Spleen (tissue), 11 donors: ENCODE data around the gene RBM10. TPM values are rescaled to one million over a fixed set of nuclear protein-coding genes. Genes with fewer than 3 reads are reported as not detected.

ENCODE experiments used
- DNase-seq: peaks from one replicate; pipeline ENCODE4 v3.0.0-alpha.2; 2020
- H3K27ac ChIP-seq, 8 donors: fragments of 200-600 bp; sonication (generic) in 7 of 8; 1 replicate in 4 of 8; 2 replicates in 4 of 8; pipeline versions ENCODE4 v1.5.0 to v1.8.0; 2016 to 2021; ENCODE audit warnings: inconsistent platforms in 4 of 8, mild to moderate bottlenecking in 4 of 8, moderate library complexity in 1 of 8
- H3K27me3 ChIP-seq, 7 donors: fragments of 200-600 bp; sonication (generic) in 6 of 7; replicated peaks in 1 of 7; 1 replicate in 4 of 7; 2 replicates in 3 of 7; pipeline versions ENCODE4 v1.5.0 to v1.8.0; 2016 to 2021; ENCODE audit warnings: inconsistent platforms in 3 of 7, mild to moderate bottlenecking in 1 of 7
- H3K36me3 ChIP-seq, 6 donors: fragments of 200-600 bp; sonication (generic) in 5 of 6; 1 replicate in 4 of 6; 2 replicates in 2 of 6; pipeline versions ENCODE4 v1.5.0 to v1.8.0; 2016 to 2021; ENCODE audit warnings: inconsistent platforms in 2 of 6
- H3K4me1 ChIP-seq, 6 donors: fragments of 200-600 bp; sonication (generic) in 5 of 6; 1 replicate in 3 of 6; 2 replicates in 3 of 6; pipeline versions ENCODE4 v1.5.0 to v1.8.0; 2016 to 2021; ENCODE audit warnings: inconsistent platforms in 3 of 6
- H3K4me3 ChIP-seq, 8 donors: fragments of 200-600 bp; sonication (generic) in 7 of 8; 1 replicate in 4 of 8; 2 replicates in 4 of 8; pipeline versions ENCODE4 v1.5.0 to v1.8.0; 2016 to 2021; ENCODE audit warnings: inconsistent platforms in 4 of 8, mild to moderate bottlenecking in 4 of 8, moderate library complexity in 2 of 8
- H3K9me3 ChIP-seq, 8 donors: fragments of 200-600 bp; sonication (generic) in 7 of 8; 1 replicate in 4 of 8; 2 replicates in 4 of 8; pipeline versions ENCODE4 v1.5.0 to v1.8.0; 2016 to 2021; ENCODE audit warnings: inconsistent platforms in 4 of 8
- POLR2A ChIP-seq, 3 donors: fragments of 450-650 bp; IDR thresholded peaks; one replicate each; pipeline ENCODE4 v1.5.1; 2017; ENCODE audit warnings: antibody characterized with exemption in 3 of 3, mild to moderate bottlenecking in 1 of 3
- POLR2AphosphoS5 ChIP-seq, 3 donors: sonication (generic); formaldehyde crosslinking; IDR thresholded peaks; one replicate each; pipeline ENCODE4 v1.5.1; 2017; ENCODE audit warnings: antibody characterized with exemption in 3 of 3
- WGBS, 5 donors: extraction: QIAGEN DNeasy Blood & Tissue Kit in 3 of 5; methylation state at CpG; one replicate each; pipeline versions ENCODE4 v1.1.5 to v1.1.7; 2013 to 2018; 5-methylcytosine and 5-hydroxymethylcytosine counted together
- intact Hi-C: fragments of 100-400 bp; cut with DNase I; formaldehyde crosslinking; loops from one replicate; pipeline ENCODE4 v1.15.0; 2023; ENCODE audit warnings: low total_unique reads
- polyA plus RNA-seq, 3 donors: library from polyadenylated mRNA; stranded (reverse); fragments of 200-250 nt; gene quantifications; one replicate each; pipeline ENCODE4 v1.2.1, GENCODE V29; 2013
- total RNA-seq, 7 donors: library from RNA; depleted of rRNA in 3 of 7; stranded (reverse); fragments of >200 nt in 3 of 7; fragmentation: NEBNext Ultra II Directional in 4 of 7; extraction: Animal tissue kit (Norgen Biotek cat#: 25700) in 4 of 7; gene quantifications; one replicate each; pipeline versions ENCODE4 v1.1.0 to v1.2.1, GENCODE V29; 2016 to 2021
- TF ChIP-seq, protein P1 (sequence below), 11 experiments: fragments of 200-600 bp in 7 of 11; fragments of 450-650 bp in 4 of 11; sonication (generic) in 4 of 11; IDR thresholded peaks in 8 of 11; conservative IDR thresholded peaks in 3 of 11; 1 replicate in 7 of 11; 2 replicates in 4 of 11; pipeline versions ENCODE4 v1.4.0 to v1.8.0; 2016 to 2021; ENCODE audit warnings: antibody characterized with exemption in 11 of 11, inconsistent platforms in 4 of 11, mild to moderate bottlenecking in 1 of 11
- donor health status: healthy with polysubstance abuse.
- donor health status: DM: no; HTN: no; CAD: no; lungs with moderate emphysema.
- donor health status: DM: no; HTN: no; CAD: no.
- donor health status: Bipolar disorder and iron deficiency.
- donor health status: healthy.
- donor health status: DM: no; HTN: no; CAD: no.
- donor health status: DM: yes; HTN: yes; CAD: no.

RBM10 gene
- total and polyA plus RNA-seq, 10 donors = 21.6 to 38.4 (median 29.7) TPM

DNA sequence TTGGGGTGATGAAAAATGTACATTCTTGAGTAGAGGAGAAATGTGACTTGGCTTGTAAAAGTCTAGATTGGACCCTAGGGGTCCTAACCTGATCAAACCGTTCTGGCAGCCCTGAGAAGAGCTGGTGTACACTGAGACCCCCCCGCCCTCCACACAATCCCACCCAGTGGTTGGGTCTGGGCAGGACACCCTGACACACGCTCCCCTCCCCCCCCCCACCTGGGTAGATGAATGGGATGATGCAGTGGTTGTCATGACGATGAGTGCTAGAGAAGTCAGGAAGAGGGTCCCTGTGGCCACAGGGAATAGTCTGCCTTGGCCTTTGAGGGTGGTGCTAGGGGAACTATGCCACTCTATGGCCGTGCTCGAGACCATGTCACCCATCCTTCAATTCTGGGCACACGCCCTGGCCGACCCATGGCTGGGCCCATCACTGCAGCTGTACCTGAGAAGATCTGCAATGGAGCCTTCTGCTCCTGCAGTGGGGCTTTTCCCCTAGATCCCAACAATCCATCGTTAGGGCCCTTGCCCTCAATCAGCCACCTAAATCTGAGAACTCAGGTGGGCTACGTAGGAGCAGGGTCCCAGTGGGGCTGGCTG lies 77.8 kb downstream of the RBM10 start:
- Histone ChIP-seq H3K4me3 (no peak overlapping the region), H3K27ac (no peak overlapping the region), H3K9me3 (no peaks in the 10 kb centered on the region), H3K27me3 (no peaks in the 10 kb centered on the region), H3K4me1 (peaks cover 11 to 31% (median 19%) of the 10 kb centered on the region in 6 donors), H3K36me3 (peaks cover 0 to 53% (median 47%) of the 10 kb centered on the region in 6 donors)
- intact Hi-C loops = no loop called here
- TF ChIP-seq POLR2A (IDR thresholded peaks at IDR 0.05) = no peak
- TF ChIP-seq, protein P1, sequence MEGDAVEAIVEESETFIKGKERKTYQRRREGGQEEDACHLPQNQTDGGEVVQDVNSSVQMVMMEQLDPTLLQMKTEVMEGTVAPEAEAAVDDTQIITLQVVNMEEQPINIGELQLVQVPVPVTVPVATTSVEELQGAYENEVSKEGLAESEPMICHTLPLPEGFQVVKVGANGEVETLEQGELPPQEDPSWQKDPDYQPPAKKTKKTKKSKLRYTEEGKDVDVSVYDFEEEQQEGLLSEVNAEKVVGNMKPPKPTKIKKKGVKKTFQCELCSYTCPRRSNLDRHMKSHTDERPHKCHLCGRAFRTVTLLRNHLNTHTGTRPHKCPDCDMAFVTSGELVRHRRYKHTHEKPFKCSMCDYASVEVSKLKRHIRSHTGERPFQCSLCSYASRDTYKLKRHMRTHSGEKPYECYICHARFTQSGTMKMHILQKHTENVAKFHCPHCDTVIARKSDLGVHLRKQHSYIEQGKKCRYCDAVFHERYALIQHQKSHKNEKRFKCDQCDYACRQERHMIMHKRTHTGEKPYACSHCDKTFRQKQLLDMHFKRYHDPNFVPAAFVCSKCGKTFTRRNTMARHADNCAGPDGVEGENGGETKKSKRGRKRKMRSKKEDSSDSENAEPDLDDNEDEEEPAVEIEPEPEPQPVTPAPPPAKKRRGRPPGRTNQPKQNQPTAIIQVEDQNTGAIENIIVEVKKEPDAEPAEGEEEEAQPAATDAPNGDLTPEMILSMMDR (IDR thresholded peaks at IDR 0.05 in 8 of 11, conservative IDR thresholded peaks at IDR 0.05 in 3 of 11) = no peak
- no peak for TF ChIP-seq POLR2AphosphoS5 (IDR thresholded peaks at IDR 0.05)
- DNase-seq = peak; percentile 66
- WGBS, 5 donors = 81 to 100% (median 92%) methylated on average over 4 to 10 of the region's 10 CpGs

DNA sequence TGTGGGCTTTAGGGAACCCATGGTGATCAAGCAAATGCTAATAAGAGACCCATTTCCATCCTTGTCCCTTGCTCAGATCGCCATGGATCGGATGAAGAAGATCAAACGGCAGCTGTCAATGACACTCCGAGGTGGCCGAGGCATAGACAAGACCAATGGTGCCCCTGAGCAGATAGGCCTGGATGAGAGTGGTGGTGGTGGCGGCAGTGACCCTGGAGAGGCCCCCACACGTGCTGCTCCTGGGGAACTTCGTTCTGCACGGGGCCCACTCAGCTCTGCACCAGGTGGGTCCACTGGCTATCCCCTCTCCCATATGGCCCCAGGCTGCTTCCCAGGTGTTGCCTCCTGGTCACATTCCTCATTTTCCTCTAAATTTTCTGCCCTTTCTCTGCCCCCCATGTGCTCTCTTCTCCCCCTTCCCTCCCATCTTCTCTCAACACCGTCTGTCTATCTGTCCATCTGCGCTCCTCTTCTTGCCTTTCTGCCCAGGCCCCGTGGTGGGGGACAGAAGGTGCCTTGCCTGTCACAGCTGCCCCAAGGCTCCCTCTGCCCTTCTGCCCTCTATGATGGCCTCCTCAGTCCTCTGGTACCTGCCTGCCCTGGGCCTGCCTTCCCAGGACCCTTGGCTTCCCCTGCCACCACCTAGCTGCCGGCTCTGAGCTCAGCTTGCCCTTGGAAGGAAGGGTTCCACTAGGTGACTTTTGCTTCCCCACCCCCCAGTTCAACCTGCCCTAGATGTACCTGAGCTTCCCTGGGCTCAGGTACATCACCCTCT lies 78.6 kb downstream of the RBM10 start:
- Histone ChIP-seq H3K27me3 (no peaks in the 10 kb centered on the region), H3K4me3 (no peak overlapping the region), H3K36me3 (peaks cover 0 to 60% (median 52%) of the 10 kb centered on the region in 6 donors), H3K9me3 (no peaks in the 10 kb centered on the region), H3K27ac (no peak overlapping the region), H3K4me1 (peaks cover 11 to 31% (median 19%) of the 10 kb centered on the region in 6 donors)
- intact Hi-C loops = no loop called here
- TF ChIP-seq POLR2A (IDR thresholded peaks at IDR 0.05) = no peak
- TF ChIP-seq POLR2AphosphoS5 (IDR thresholded peaks at IDR 0.05) = no peak
- TF ChIP-seq, protein P1 (IDR thresholded peaks at IDR 0.05 in 8 of 11, conservative IDR thresholded peaks at IDR 0.05 in 3 of 11) = no peak
- DNase-seq = peak; percentile 68
- WGBS, 5 donors = 93 to 98% (median 96%) methylated on average over 3 to 13 of the region's 13 CpGs

DNA sequence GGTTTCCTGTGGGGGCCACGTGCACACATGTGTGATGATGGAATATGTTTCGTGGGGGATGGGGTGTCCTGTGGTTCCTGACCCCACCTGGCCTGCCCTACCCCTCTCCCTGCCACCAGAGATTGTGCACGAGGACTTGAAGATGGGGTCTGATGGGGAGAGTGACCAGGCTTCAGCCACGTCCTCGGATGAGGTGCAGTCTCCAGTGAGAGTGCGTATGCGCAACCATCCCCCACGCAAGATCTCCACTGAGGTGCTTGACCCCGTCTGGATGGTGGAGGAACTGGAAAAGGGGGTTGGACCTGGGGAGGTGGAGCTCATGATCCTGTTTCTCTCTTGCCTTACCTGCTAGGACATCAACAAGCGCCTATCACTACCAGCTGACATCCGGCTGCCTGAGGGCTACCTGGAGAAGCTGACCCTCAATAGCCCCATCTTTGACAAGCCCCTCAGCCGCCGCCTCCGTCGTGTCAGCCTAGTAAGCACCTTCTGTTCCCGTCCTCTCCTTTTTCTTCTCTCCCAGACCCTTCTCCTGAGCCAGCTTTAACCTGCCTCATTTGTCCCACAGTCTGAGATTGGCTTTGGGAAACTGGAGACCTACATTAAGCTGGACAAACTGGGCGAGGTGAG lies 79.4 kb downstream of the RBM10 start:
- peak; percentile 66 for DNase-seq
- intact Hi-C loops = no loop called here
- peaks cover 11 to 28% (median 16%) of the 10 kb centered on the region in 6 donors for H3K4me1 ChIP-seq
- no peaks in the 10 kb centered on the region for H3K9me3 ChIP-seq
- peaks cover 0 to 68% (median 58%) of the 10 kb centered on the region in 6 donors for H3K36me3 ChIP-seq
- H3K4me3 ChIP-seq = no peak overlapping the region
- H3K27ac ChIP-seq = no peak overlapping the region
- WGBS, 5 donors = 91 to 96% (median 94%) methylated on average over 16 to 17 of the region's 17 CpGs
- TF ChIP-seq, protein P1 (IDR thresholded peaks at IDR 0.05 in 8 of 11, conservative IDR thresholded peaks at IDR 0.05 in 3 of 11) = no peak
- TF ChIP-seq POLR2AphosphoS5 (IDR thresholded peaks at IDR 0.05) (no peak), POLR2A (IDR thresholded peaks at IDR 0.05) (no peak)
- H3K27me3 ChIP-seq = no peaks in the 10 kb centered on the region

DNA sequence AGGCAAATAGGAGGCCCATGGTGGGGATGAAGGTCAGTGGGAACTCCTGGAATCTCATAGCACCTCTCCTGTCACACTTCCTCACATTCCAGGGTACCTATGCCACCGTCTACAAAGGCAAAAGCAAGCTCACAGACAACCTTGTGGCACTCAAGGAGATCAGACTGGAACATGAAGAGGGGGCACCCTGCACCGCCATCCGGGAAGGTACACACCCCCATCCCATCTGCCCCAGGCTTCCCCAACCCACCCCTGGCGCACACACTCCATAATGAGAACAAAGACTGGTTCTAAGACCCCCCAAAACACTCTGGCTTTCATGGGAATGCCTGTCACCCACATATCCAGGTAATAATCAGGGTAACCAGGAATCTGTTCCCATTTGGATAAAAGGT lies 79.9 kb downstream of the RBM10 start:
- H3K27me3 ChIP-seq = no peaks in the 10 kb centered on the region
- no peak overlapping the region for H3K4me3 ChIP-seq
- intact Hi-C loops = no loop called here
- DNase-seq = no peak
- H3K4me1 ChIP-seq = peaks cover 10 to 23% (median 11%) of the 10 kb centered on the region in 6 donors
- 91 to 100% (median 97%) methylated on average over 1 to 4 of the region's 4 CpGs for WGBS, 5 donors
- no peaks in the 10 kb centered on the region for H3K9me3 ChIP-seq
- no peak overlapping the region for H3K27ac ChIP-seq
- H3K36me3 ChIP-seq = peaks cover 0 to 73% (median 58%) of the 10 kb centered on the region in 6 donors
- TF ChIP-seq POLR2A (IDR thresholded peaks at IDR 0.05) (no peak), POLR2AphosphoS5 (IDR thresholded peaks at IDR 0.05) (no peak)
- TF ChIP-seq, protein P1 (IDR thresholded peaks at IDR 0.05 in 8 of 11, conservative IDR thresholded peaks at IDR 0.05 in 3 of 11) = no peak
